Measurements from ENCODE around the gene SLC46A1.

SLC46A1 gene

DNA sequence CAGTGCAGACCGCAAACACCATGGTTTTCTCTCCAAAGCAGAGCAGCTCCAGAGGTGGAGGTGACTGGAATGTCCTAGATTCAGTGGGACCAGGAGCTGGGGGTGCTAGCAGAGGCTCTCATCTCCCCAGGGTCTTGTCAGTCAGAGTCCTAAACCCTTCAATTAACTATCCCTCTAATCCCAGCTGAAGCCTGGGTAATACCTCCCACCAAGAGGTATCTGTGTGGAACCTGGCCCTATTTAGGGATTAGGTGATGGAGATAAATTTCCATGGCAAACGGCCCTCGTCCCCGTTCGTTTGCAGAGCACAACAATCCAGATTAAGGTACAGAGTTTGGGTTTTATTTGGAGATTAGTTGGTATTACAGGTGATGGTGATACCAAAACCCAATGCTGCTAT, 42.8 kb downstream of the SLC46A1 start:
- in situ Hi-C loops (cut with HindIII; ENCODE audit: low sequenced_read_pairs) = no loop called here

DNA sequence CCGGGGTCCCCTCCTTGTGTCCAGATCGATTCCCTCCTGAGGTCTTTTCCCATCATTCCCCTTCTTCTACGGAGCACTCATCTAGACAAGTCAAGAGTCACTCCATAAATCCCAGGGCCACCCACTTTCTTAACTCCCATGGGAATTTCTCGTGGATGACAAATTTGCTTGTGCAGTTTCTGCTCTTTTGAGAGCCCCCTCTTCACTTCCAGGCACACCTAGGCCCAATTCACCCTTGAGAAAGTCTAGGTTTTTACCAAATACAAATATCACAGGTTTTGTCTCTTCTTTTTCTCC, 48.2 kb downstream of the SLC46A1 start:
- in situ Hi-C loops (cut with HindIII; ENCODE audit: low sequenced_read_pairs) = no loop called here

DNA sequence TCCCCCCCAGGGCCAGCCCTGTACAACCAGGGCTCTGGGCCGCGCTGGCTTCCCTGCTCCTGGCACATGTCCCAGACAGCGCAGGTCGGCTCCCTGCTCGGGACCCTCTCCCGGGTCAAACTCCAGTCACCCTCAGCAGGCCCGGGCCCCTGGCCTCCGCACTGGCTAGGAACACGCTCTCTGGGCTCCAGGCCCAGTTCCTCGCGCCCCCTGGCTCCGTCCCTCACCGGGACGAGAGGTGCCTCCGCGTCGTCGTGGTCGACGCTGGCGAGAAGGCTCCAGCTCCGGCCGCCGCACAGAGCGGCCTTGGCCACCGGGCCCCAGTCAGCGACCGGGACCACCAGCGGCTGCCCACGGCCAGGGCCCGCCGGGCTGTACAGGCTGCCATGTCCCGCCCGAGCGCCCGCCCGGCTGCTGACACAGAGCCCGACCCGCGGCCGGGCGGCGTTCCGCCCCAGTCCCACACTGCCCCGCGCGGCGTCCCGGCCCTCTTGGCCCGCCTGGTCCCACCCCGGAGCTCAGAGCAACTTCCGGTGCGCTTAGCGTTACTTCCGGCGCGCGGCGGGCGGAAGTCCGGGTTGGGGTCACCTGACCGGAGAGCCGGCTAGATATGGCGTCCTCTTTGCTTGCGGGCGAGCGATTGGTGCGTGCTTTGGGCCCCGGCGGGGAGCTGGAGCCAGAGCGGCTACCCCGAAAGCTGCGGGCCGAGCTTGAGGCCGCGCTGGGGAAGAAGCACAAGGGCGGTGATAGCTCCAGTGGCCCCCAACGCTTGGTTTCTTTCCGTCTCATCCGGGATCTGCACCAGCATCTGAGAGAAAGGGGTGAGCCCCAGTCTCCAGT, 48.7 kb downstream of the SLC46A1 start, which contains the start of gene POLDIP2:
TSS of gene POLDIP2 (minus strand) at position 467 of the 840 bp plus-strand sequence. CDS start at position 388, 79 bp downstream.
- in situ Hi-C loops (cut with HindIII; ENCODE audit: low sequenced_read_pairs) = no loop called here

DNA sequence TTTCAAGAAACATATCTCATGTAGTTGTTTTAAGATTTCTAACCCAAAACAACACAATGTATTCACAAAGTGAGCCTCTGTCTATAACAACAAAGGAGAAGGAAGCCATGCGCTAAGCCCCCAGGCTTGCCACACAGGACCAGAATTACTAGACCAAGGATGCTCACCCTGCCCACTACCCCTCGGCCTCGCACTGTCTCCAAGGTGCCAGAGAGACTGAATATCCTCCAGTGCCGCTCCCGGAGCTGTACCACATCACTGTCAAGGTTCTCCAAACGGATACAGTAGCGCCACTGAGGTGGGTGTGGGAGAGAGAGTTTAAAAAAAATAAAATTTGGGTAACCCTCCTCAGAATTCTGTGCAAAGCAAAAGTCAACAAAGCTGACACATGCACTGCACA, 55.7 kb downstream of the SLC46A1 start:
- in situ Hi-C loops (cut with HindIII; ENCODE audit: low sequenced_read_pairs) = no loop called here

DNA sequence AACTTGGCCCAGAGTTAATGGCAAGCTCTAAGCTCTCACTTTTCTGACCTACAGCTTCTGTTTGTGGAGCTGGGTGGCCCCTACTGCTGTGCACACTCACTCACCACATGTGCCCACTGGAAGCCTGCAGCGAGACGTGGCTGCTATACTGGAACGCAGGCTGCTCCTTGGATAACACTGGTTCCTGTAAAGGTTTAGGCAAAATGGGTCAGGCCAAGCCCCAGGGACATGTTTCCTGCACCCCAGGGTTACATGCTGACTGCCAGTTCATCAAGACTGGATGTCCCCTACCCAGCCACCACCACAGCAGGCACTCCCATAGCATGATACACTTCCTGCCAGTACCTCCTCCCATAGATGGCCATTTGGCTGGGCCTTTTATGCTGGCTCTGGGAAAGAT, 57.0 kb downstream of the SLC46A1 start:
- in situ Hi-C loops (cut with HindIII; ENCODE audit: low sequenced_read_pairs) = no loop called here

DNA sequence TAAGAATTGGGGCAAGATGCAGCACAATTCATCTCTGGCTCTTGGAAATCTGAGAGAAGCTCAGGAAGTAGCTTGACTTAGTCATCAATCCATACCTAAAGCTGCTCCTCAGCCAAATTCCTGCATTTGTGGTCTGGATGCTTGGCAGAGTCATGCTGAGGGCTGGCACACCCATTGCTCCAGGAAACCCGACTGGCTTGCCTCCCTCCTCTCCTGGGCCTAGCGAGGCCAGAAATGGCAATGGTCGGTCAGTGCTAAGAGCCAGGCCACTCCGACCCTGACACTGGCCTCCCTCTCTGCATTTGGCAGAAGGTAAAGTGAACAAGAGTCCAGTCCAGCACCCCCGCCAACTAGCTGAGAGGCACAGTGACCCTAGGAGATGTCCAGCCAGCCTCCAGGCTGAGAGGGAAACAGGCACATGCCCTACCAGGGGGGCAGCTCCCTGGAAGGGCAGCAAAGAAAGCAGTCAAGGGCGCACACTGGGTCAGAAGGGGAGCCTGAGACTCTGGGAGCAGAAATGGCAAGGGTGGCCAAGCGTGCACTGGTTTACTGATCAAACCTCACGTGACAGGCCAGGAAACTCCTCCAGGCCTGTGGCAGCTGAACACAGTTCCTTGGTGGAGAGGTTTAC, 58.6 kb downstream of the SLC46A1 start:
- in situ Hi-C loops (cut with HindIII; ENCODE audit: low sequenced_read_pairs) = no loop called here

DNA sequence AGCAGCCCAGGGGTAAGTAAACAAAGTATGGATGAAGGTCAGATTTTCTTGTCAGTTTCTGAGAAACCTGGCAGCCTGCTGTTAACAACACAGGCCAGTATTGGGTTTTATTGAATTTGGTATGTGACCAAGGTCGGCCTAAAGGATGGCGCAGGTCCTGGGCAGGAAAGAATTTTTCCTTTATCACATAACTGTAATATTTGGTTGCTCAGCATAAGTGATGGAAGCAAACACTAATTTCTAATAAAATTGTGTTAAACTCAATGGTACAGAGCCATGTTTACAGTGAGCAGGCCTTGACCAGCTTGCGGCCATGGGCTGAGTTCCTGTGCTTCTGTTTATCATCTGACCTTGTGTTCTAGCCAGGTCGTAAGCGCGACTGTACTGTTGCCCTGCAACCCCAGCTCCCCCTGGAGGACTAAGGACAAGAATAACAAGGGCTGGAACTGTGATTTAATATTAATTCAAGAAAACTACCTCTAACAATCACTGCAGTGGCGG, 59.2 kb downstream of the SLC46A1 start:
- in situ Hi-C loops (cut with HindIII; ENCODE audit: low sequenced_read_pairs) = no loop called here

DNA sequence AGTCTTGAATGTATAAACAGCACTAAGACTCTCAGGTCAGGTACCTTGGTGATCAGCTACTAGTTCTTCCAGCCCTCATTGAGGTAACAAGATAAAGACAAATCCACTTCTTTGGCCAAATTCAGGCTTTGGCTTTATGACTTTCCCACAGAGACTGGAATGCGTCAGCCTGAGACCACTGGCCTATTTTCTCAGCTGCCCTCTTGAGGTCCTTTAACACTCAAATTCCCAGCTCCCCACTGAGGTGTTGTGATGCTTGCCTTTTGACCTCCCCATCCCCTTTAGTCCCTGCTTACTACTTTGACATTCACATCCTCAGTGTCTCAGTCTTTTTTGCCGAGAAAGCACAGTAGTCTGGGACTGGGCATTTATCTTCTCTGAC, 59.8 kb downstream of the SLC46A1 start:
- in situ Hi-C loops (cut with HindIII; ENCODE audit: low sequenced_read_pairs) = no loop called here

DNA sequence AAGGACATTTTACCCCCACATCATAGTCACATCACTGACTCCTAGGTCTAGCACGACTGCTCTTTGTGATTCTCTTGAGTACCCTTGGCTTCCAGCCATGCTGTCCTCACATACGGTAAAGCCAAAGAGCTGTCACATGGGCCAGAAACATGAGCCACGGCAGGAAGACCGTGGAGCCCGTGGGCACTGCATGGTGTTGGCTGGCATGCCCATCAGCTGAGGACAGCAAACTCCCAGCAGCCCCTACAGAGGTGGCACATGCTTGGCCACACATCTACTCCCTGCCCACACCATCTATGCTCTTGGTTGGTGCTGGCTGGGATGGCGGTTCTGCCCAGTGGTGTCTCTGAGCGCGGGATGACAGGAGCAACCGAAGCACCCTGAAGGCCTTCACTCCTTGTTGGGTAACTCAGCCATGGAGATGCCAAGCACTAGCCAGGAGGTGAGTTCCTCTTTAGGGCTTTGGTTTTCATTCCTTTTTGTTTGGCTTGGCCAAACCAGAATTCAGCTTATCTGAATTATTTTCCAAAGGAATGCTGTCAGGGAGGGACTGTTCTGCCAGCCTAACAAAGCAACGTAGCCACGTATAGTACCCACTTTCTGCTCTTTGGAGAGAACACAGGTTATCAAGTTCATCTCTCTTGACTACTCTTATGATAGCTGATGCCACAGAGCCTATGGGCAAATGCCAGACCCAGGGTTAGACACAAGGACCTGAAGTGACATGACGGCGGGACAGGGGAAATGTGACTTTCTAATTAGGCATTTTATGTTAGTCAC, 60.4 kb downstream of the SLC46A1 start:
- in situ Hi-C loops (cut with HindIII; ENCODE audit: low sequenced_read_pairs) = no loop called here

All from DLD1 (cell line).